ENCODE data around the gene SPEG. TPM values are rescaled to one million over a fixed set of nuclear protein-coding genes. Genes with fewer than 3 reads are reported as not detected.

SPEG gene
- polyA plus RNA-seq, 3 donors, result not detected

DNA sequence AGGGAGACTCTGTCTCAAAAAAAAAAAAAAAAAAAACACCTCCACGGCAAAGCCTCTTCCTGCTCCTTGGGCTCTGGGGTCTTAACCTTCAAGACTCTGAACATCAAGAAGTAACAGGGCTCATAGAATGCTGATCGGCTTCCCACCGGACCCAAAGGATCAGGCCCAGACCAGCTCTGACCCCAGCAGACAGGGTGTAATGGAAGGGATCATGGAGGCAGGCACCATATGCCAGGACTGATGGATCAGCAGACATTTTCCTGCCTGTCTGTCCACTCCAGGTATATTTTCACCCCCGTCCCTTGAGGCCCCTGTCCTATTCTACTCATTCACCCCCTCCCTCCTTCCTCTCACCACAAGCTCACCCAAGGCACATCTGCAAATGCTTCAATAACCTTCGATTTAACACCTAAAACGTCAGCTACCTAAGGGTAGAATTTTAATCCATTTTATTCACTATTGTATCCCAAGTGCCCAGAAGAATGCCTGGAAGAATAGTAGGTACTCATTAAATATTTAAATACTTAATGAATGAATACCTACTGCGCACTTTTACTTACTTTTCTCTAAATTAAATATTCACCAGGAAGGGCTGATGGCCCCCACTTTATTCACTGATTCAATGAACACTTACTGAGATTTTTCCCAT lies 4.6 kb upstream of the SPEG start:
- 67% methylated on average over 1 of the region's 7 CpGs for WGBS (ENCODE audit: insufficient coverage)
- TF ChIP-seq, protein P1, sequence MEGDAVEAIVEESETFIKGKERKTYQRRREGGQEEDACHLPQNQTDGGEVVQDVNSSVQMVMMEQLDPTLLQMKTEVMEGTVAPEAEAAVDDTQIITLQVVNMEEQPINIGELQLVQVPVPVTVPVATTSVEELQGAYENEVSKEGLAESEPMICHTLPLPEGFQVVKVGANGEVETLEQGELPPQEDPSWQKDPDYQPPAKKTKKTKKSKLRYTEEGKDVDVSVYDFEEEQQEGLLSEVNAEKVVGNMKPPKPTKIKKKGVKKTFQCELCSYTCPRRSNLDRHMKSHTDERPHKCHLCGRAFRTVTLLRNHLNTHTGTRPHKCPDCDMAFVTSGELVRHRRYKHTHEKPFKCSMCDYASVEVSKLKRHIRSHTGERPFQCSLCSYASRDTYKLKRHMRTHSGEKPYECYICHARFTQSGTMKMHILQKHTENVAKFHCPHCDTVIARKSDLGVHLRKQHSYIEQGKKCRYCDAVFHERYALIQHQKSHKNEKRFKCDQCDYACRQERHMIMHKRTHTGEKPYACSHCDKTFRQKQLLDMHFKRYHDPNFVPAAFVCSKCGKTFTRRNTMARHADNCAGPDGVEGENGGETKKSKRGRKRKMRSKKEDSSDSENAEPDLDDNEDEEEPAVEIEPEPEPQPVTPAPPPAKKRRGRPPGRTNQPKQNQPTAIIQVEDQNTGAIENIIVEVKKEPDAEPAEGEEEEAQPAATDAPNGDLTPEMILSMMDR (IDR thresholded peaks at IDR 0.05), result no peak
- H2AFZ ChIP-seq (ENCODE audit: insufficient read depth, low read depth, low read length, poor library complexity, severe bottlenecking), result no peak overlapping the region

DNA sequence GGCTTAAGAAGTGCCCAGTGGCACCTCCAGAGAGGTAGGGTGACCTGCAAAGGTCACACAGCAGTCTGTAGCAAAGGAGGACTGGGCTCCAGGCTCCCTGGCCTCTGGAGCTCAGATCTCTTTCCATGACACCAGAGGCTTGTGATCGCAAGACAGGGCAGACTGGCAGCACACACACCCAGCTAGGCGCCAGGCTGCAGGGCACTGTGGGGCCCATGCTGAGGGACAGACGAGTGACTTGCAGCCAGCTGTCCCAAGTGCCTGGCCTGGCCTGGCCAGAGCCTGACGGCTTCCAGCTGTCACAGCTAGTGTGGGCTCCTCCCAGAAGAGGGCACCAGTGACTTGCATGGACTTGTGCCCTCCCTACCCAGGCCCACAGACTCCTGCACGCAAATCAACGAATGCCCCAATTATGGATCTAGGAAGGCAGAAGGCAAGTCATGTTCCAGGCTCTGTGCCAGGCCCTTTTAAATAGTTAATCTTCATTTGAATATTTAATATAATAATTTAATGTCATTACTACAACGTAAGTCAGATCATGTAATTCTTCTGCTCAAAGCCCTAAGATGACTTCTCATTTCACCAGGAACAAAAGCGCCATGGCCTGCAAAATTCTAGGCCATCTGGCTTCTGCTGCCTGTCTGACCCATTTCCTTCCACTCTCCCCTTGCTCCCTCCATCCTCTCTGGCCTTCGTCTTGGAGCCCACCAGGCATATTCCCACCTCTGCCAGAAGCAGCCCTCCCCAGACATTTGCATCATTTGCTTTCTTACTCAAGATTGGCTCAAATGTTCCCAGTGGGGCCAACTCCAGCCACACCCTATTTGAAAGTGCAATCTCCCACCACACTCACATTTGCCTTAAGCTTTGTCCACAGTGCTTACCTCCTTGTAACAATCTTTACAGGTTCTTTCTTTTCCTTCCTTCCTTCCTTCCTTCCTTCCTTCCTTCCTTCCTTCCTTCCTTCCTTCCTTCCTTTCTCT lies 3.7 kb upstream of the SPEG start:
- Histone ChIP-seq H3K27ac (ENCODE audit: low read depth in 1 of 2, low read length in 2 of 2) (no peak overlapping the region), H3K4me1 (ENCODE audit: control insufficient read depth in 1 of 2, insufficient read depth in 2 of 2, low read length in 2 of 2) (no peaks in the 10 kb centered on the region), H2AFZ (ENCODE audit: insufficient read depth, low read depth, low read length, poor library complexity, severe bottlenecking) (no peak overlapping the region), H4K20me1 (ENCODE audit: insufficient read depth, low read length) (no peaks in the 10 kb centered on the region), H3K4me2 (replicated peaks; ENCODE audit: extremely low read depth, low read length, poor library complexity, severe bottlenecking) (no peak overlapping the region), H3K79me2 (ENCODE audit: insufficient read depth, low read length) (no peaks in the 10 kb centered on the region), H3K36me3 (replicated peaks in 1 of 2; ENCODE audit: control insufficient read depth in 1 of 2, insufficient read depth in 2 of 2, low read length in 2 of 2) (no peaks in the 10 kb centered on the region), H3K27me3 (ENCODE audit: control insufficient read depth in 2 of 2, insufficient read depth in 2 of 2, low read length in 2 of 2) (peaks cover 15 to 33% of the 10 kb centered on the region in 2 donors), H3K9ac (ENCODE audit: insufficient read depth, low read length, poor library complexity, severe bottlenecking) (no peak overlapping the region), H3K9me3 (replicated peaks in 1 of 2; ENCODE audit: control insufficient read depth in 1 of 2, insufficient read depth in 1 of 2, low read length in 2 of 2) (peaks cover 0 to 7% of the 10 kb centered on the region in 2 donors), H3K4me3 (replicated peaks in 1 of 3; ENCODE audit: low read depth in 2 of 3, low read length in 3 of 3) (no peak overlapping the region)
- WGBS (ENCODE audit: insufficient coverage), result 74% methylated on average over 6 of the region's 9 CpGs
- TF ChIP-seq, protein P1 (IDR thresholded peaks at IDR 0.05), result no peak
- Mint-ChIP-seq H3K36me3 (no peaks in the 10 kb centered on the region), H3K27me3 (ENCODE audit: low read depth in 3 of 3) (peaks cover 27 to 51% (median 41%) of the 10 kb centered on the region in 3 donors), H3K4me1 (no peaks in the 10 kb centered on the region), H3K27ac (no peak overlapping the region), H3K9me3 (peaks cover 0 to 10% (median 0%) of the 10 kb centered on the region in 7 donors), H3K4me3 (no peak overlapping the region)
- intact Hi-C loops (cut with micrococcal nuclease), result no loop called here
- no peak for DNase-seq

More for the DNA sequence above, 4.6 kb upstream of the SPEG start:
- H3K4me1 Mint-ChIP-seq, result no peaks in the 10 kb centered on the region
- Histone ChIP-seq H3K4me2 (replicated peaks; ENCODE audit: extremely low read depth, low read length, poor library complexity, severe bottlenecking) (no peak overlapping the region), H3K9me3 (replicated peaks in 1 of 2; ENCODE audit: control insufficient read depth in 1 of 2, insufficient read depth in 1 of 2, low read length in 2 of 2) (peaks cover 0 to 7% of the 10 kb centered on the region in 2 donors), H3K27ac (ENCODE audit: low read depth in 1 of 2, low read length in 2 of 2) (no peak overlapping the region), H3K79me2 (ENCODE audit: insufficient read depth, low read length) (no peaks in the 10 kb centered on the region), H3K4me1 (ENCODE audit: control insufficient read depth in 1 of 2, insufficient read depth in 2 of 2, low read length in 2 of 2) (no peaks in the 10 kb centered on the region), H4K20me1 (ENCODE audit: insufficient read depth, low read length) (no peaks in the 10 kb centered on the region), H3K9ac (ENCODE audit: insufficient read depth, low read length, poor library complexity, severe bottlenecking) (no peak overlapping the region), H3K27me3 (ENCODE audit: control insufficient read depth in 2 of 2, insufficient read depth in 2 of 2, low read length in 2 of 2) (peaks cover 7 to 26% of the 10 kb centered on the region in 2 donors), H3K4me3 (replicated peaks in 1 of 3; ENCODE audit: low read depth in 2 of 3, low read length in 3 of 3) (no peak overlapping the region), H3K36me3 (replicated peaks in 1 of 2; ENCODE audit: control insufficient read depth in 1 of 2, insufficient read depth in 2 of 2, low read length in 2 of 2) (no peaks in the 10 kb centered on the region)
- no peak overlapping the region for H3K27ac Mint-ChIP-seq
- peaks cover 0 to 10% (median 0%) of the 10 kb centered on the region in 7 donors for H3K9me3 Mint-ChIP-seq
- DNase-seq, result no peak
- intact Hi-C loops (cut with micrococcal nuclease), result loop anchor here in 1 of 2 donors (10.0 kb wide), 1 partner anchor 185 kb away; no protein-coding TSS in a partner anchor
- H3K4me3 Mint-ChIP-seq, result no peak overlapping the region
- no peaks in the 10 kb centered on the region for H3K36me3 Mint-ChIP-seq
- peaks cover 27 to 51% (median 34%) of the 10 kb centered on the region in 3 donors for H3K27me3 Mint-ChIP-seq (ENCODE audit: low read depth in 3 of 3)
